ENCODE results near the gene LDB2.

Gene LDB2

GRCh38 chr4:16843831-16844508 is 54.5 kb downstream of the LDB2 start:
- DNase-seq (ENCODE audit: low spot score): no peak

DNA sequence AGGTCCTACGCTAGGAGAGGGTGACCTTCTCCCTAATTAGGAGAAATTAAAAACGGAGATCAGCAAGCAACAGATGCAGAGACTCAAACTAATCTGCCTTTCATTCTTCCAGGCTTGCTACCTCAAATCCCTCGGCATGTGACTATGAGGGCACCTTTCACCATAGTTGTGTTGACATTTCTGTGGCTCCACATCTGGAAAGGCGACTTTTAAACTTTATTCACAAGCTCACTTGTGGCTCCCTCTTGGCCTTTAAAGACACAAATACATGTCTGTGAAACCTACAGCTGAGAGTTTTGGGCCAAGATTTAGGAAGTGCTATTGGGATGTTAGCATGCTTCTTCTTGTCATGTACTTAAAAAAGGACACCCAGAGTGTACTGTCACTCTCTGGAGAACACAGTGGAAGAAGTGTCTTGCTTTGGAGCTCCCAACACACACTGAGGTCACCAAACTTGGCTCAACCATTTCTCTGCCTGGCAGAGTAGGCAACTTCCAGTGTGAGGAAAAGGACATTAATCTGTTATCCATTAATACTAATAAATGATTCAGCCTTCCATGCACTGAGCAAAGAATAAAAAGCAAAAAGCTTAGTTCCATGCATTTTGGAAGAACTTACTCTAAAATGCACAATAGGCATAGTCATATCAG is 60.1 kb downstream of the LDB2 start:
- no peak for DNase-seq (ENCODE audit: low spot score)

GRCh38 chr4:16837475-16837874 is 61.0 kb downstream of the LDB2 start:
- DNase-seq (ENCODE audit: low spot score): no peak

GRCh38 chr4:16836324-16836723 is 62.1 kb downstream of the LDB2 start:
- DNase-seq (ENCODE audit: low spot score): no peak

DNA sequence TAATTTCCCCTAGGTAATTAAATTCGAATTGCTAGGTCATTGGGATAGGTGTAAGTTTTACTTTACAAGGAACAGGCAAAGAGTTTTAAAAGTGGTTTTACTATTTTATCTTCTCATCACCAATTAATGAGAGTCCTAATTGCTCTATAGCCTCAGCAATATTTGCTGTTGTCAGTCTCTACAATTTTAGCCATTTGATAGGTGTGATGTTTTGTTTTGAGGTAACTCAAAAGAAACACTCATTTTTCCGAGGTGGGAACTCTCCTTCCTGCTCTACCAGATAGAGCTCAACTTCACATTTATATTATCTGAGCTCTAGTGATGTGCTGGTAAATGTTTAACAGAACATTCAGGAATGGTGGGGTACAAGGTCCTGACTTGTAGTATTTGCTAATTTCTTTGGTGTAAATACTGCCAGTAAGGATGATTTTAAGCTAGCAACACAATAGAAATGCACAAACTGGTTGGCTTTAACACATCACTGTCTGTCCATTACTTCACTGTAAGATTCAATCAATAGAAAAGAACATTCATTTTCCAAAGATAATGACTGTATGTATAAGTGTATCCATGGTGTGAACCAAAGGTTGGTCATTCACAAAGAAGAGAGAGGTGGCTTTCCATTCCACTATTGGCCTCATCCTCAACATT is 62.7 kb downstream of the LDB2 start:
- DNase-seq (ENCODE audit: low spot score): no peak

- no peak for DNase-seq (ENCODE audit: low spot score)
These were observed 63.6 kb downstream of the LDB2 start for GRCh38 chr4:16834814-16835213.

- no peak for DNase-seq (ENCODE audit: low spot score)
These were observed 64.7 kb downstream of the LDB2 start for GRCh38 chr4:16833722-16834121.

- no peak for DNase-seq (ENCODE audit: low spot score)
These were observed 68.4 kb downstream of the LDB2 start for GRCh38 chr4:16830081-16830480.

- no peak for DNase-seq (ENCODE audit: low spot score)
These were observed 70.4 kb downstream of the LDB2 start for GRCh38 chr4:16827794-16828724.

DNA sequence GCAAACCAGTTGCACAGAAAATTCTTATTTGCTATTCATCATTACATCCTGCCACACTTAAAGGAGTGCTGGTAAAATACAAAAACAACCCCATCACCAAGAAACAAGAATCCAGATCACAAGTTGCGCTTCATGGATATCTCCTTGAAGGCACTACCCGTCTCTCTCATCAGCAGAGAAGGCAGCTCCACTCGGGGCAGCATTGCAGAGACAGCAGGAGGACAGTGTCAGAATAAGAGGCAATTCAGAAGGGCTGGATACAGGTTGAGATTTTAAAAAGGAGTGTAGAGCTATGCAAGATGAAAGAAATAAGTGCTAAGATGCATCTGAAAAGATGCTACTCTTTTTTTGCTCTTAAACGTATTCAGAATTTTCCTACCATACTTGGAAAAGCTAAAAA is 71.4 kb downstream of the LDB2 start:
- DNase-seq (ENCODE audit: low spot score): no peak

DNA sequence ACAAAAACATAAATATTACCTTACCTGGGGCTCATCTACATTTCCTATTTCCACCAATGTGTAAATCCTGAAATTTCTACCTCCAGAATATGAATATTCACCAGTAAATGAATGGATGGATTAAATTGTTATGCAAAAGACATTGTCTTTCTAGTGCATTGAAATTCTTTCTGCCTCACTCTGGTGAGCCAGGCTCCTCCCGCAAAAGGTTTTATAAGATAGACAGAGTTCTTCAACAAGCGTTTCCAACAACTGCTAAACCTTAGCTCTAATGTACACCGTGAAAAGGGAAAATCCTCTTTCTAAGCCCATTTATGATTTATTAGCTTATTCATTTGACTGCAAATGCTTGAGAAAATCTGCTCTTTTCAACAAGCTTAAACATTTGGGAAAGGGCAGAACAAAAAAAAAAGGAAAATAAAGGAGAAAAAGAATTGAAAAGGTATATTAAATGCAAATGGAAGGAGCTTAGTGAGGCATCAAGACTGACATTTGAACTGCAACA is 72.0 kb downstream of the LDB2 start:
- DNase-seq (ENCODE audit: low spot score): no peak

DNA sequence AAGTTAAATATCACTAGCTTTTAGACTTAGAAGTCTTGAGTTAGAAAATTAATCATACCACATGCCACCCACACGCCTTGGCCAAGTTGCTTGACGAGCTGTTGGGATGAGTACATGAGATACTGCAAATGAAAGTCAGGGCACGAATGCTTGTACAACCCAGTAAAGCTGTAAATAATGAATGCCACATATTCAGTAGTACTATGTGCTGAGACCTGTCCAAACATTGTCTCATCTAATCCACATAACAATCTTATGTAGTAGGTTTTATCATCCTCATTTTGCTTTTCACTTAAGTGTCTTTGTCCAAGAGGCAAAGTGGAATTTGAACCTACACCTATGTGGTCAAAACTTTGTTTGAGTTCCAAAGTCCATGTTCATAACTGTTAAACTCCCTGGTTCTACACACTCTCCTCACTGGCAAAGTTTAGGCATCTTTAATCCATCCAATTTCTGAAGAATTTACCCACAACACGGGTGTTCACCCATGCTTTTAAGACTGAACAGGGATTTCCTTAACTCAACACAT is 74.1 kb downstream of the LDB2 start:
- no peak for DNase-seq (ENCODE audit: low spot score)

GRCh38 chr4:16820329-16820728 is 78.1 kb downstream of the LDB2 start:
- DNase-seq (ENCODE audit: low spot score): no peak

DNA sequence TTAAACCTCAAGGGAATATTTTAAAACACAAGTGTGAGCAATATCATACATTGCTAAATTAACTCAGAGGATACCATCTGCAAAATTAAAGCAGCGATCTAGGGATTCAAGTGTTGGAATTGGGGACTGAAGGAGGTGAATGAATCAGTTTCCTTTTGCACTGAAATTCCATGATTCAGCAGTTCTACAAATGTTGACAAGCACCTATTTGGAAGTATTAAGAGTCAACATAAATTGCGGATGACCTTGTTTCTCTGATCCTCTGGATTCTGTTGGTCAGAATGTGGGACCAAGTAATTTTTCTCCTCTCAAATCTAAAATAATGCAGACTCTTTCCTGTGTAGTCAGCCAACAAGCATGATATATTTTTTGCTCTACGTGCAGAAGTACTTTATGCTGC is 78.8 kb downstream of the LDB2 start:
- no peak for DNase-seq (ENCODE audit: low spot score)

- no peak for DNase-seq (ENCODE audit: low spot score)
These were observed 80.4 kb downstream of the LDB2 start for GRCh38 chr4:16818005-16818404.

DNA sequence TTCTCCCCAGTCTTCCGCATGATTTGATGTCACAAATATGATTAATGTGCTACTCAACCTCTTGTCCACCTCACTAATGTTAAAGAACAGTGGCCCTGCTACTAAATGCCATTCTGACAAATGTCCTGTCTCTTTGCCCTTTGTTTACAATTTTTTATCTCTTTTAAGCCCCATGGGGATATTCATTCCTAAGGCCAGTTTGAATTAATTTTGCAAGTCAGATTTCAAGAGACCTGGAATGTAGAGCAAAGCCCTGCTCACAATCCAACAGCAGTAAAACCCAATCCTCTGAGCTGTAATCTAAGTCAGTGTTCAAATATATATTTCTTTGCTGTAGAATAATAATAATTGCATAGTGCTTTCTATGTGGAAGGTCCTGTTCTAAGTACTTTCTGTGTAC is 81.2 kb downstream of the LDB2 start:
- DNase-seq (ENCODE audit: low spot score): no peak

DNA sequence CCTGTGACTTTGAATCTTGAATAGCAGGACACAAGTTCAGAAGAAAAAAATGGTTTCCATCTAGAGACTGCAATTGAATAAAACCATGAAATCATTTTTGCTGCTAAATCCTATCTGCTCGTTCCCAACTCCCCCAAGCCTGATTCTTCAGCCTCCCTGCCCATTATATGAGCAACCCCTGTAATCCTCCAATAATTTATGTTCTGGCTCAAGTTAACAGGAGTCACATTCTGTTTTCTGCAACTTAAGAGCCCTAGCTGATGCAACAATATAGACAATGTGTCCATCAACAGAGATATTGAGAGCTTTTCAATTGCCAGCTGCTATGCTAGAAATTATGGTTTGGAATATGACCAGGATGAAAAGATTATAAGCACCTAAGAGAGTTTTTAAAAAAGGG is 84.1 kb downstream of the LDB2 start:
- no peak for DNase-seq (ENCODE audit: low spot score)

DNA sequence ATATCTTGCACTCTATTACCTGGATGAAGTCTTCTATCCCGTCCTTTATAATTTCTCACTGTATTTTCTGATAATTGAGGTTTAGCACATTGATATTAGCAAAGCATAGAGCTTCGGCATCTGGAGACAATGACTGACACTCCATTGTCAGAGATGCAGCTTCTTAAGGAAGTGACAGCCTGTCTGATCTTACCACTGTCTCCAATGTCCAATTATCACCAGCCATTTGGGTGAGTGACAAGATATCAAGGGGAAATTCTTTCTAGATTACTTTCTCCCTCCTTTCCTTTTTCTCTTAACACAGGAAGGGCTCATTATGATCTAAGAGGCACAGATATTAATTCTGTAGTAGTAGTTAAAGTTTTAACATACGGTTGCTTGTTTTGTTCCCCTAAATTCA is 86.4 kb downstream of the LDB2 start:
- no peak for DNase-seq (ENCODE audit: low spot score)

- DNase-seq (ENCODE audit: low spot score): no peak
These were observed 88.5 kb downstream of the LDB2 start for GRCh38 chr4:16809943-16810342.

DNA sequence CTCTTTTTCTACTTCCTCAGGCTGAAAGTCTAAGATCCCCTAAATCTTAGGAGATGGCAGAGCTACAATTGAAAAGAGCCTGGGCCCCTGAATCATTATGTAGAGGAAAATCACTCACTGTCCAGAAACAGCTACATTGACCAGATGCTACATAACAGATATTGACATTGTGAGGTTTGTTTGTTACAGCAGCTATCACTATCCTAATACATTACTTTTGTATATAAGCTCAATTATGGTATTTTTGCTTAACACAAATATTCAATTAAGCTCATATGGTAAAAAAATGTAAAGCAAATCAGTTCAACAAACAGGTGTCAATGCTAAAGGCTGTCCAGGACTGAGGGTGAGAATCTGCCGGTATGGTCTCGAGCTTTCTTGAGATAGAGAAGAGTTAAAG is 89.4 kb downstream of the LDB2 start:
- DNase-seq (ENCODE audit: low spot score): no peak

GRCh38 chr4:16807355-16807754 is 91.1 kb downstream of the LDB2 start:
- DNase-seq (ENCODE audit: low spot score): no peak

DNA sequence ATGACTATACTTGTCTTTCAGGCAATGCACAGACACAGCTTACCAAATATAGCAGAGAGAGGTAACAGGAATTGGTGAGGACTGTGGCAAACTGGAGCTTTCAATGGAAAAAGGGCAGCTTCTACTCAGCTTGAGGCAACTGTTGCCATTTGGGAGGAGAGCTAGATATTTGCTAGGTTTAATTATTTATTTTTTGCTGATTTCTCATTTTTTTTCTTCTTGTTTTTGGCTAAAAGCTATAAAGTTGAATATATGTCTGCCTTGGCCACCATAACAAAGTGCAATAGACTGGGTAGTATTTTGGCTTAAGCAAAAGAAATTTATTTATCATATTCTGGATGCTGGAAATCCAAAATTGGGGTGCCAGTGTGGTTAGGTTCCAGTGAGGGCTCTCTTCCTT is 93.9 kb downstream of the LDB2 start:
- DNase-seq (ENCODE audit: low spot score): no peak
